Type B pancreatic cell (in vitro differentiated cells): Measurements from ENCODE around the gene DAB2IP. TPM values are rescaled to one million over a fixed set of nuclear protein-coding genes. Genes with fewer than 3 reads are reported as not detected.

Experiments used
- DNase-seq: peaks from one replicate; pipeline ENCODE4 v3.0.0; 2021; ENCODE audit warnings: mixed read lengths; ENCODE audit not compliant: unreplicated experiment; ENCODE audit errors: extremely low spot score
- H3K27ac Mint-ChIP-seq: 2 replicates; pipeline ENCODE4 v1.8.0; 2021; ENCODE audit warnings: mild to moderate bottlenecking, mixed read lengths
- H3K27me3 Mint-ChIP-seq: 2 replicates; pipeline ENCODE4 v1.8.0; 2021; ENCODE audit warnings: mixed read lengths
- H3K36me3 Mint-ChIP-seq: 2 replicates; pipeline ENCODE4 v1.8.0; 2021; ENCODE audit warnings: mixed read lengths
- H3K4me1 Mint-ChIP-seq: one replicate; pipeline ENCODE4 v1.8.0; 2021; ENCODE audit warnings: mixed read lengths; ENCODE audit not compliant: unreplicated experiment
- H3K4me3 Mint-ChIP-seq: 2 replicates; pipeline ENCODE4 v1.8.0; 2021; ENCODE audit warnings: mild to moderate bottlenecking, mixed read lengths
- H3K9me3 Mint-ChIP-seq: 2 replicates; pipeline ENCODE4 v1.8.0; 2021; ENCODE audit warnings: mixed read lengths
- CTCF ChIP-seq: fragments of 200-600 bp; sonication (generic); conservative IDR thresholded peaks from 2 replicates; pipeline ENCODE4 v1.5.0; 2021; ENCODE audit warnings: antibody characterized with exemption, mild to moderate bottlenecking
- total RNA-seq: library from RNA; stranded (reverse); gene quantifications from 2 replicates; pipeline ENCODE4 v1.2.1, GENCODE V29; 2021; ENCODE audit warnings: low replicate concordance

Gene DAB2IP
- total RNA-seq, 1 donor from 2014 or later: 57.2 TPM

DNA sequence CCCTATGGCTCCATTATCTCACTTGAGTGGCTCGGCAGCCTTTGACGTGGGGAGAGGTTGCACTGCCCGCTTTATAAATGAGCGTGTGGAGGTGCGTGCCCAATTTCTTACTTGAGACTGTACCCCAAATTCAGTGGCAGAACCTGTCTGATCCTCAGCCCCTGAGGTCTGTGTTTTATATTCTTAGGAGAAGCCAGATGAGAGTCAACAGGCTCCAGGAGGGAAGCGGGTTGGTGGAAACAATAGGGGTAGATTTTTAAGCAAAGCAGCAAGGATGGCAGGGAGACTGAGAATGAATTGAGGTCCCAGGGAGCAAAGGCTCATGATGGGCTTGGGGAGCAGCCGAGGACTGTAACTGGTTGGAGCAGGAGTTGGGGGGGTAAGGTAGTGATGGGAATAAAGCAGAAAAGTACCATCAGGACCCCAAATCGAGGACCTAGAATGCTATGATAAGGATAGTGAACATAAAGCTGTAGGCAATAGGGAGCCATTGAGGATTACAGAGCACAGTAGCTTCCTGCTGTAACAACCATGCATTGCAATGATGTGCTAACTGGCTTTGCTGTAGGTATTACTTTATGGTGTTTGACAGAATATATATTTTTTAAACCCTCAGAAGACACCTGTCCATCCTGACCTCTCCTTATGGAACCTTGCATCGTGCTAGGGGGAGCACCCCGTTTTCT lies 43.1 kb upstream of the DAB2IP start:
- Mint-ChIP-seq H3K36me3 (no peaks in the 10 kb centered on the region), H3K4me3 (no peak overlapping the region), H3K9me3 (no peaks in the 10 kb centered on the region), H3K27me3 (peaks cover 3% of the 10 kb centered on the region), H3K27ac (peak overlapping the region; percentile 13), H3K4me1 (peaks cover 40% of the 10 kb centered on the region)
- DNase-seq: no peak
- no peak for TF ChIP-seq CTCF

- H3K9me3 Mint-ChIP-seq: no peaks in the 10 kb centered on the region
Measured at GRCh38 chr9:121609822-121610637, 41.4 kb upstream of the DAB2IP start.

DNA sequence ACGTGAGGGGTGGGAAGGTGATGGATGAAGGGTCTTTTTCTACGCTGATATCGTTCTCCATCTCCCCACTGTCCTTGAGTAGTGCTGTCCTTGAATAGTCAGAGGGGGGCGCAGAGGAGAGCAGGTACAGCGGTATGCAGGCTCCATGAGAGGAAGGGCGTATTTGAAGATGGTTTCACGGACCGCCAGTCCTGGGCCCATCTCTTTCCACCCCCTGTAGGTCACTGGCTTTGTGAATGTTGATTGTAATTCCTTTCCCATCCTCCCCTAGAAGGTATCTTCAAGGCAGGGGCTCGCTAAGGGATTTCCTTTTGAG lies 40.8 kb upstream of the DAB2IP start:
- no peaks in the 10 kb centered on the region for H3K36me3 Mint-ChIP-seq
- no peak for DNase-seq

More at GRCh38 chr9:121609822-121610637, 41.4 kb upstream of the DAB2IP start:
- H3K36me3 Mint-ChIP-seq: no peaks in the 10 kb centered on the region
- no peak for TF ChIP-seq CTCF
- H3K4me3 Mint-ChIP-seq: no peak overlapping the region
- H3K27ac Mint-ChIP-seq: peak overlapping the region; percentile 31
- peaks cover 32% of the 10 kb centered on the region for H3K4me1 Mint-ChIP-seq
- no peak for DNase-seq
- H3K27me3 Mint-ChIP-seq: peaks cover 3% of the 10 kb centered on the region

DNA sequence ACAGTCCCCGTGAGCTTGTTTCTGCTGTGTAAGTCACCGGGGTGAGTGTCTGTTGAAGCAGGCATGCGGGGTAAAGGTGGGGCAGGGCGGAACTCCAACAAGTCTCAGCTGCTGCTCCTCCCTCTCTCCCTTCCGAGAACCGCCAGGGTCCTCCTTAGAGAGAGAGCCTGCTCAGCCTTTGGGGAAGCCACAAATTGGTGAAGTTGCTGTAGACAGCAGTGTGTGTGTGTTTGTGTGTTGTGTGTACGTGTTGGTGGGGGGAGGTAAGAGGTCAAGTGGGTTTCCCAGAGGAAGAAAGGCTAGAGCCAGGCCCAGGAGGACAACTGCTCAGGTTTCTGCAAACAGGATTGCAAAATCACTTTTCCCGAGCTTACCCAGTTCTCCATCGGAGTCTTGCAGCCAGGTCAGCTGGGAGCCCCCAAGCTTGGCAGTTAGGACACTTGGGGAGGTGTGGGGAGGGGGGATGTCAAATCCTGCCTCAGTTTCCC lies 38.9 kb upstream of the DAB2IP start:
- Mint-ChIP-seq H3K4me3 (peak overlapping the region; percentile 65), H3K4me1 (peaks cover 35% of the 10 kb centered on the region), H3K27me3 (peaks cover 7% of the 10 kb centered on the region), H3K9me3 (no peaks in the 10 kb centered on the region), H3K27ac (peak overlapping the region; percentile 64), H3K36me3 (no peaks in the 10 kb centered on the region)
- no peak for TF ChIP-seq CTCF
- no peak for DNase-seq

More for the DNA sequence above, 40.8 kb upstream of the DAB2IP start:
- H3K4me3 Mint-ChIP-seq: no peak overlapping the region
- no peaks in the 10 kb centered on the region for H3K9me3 Mint-ChIP-seq
- peak overlapping the region; percentile 31 for H3K27ac Mint-ChIP-seq
- peaks cover 32% of the 10 kb centered on the region for H3K4me1 Mint-ChIP-seq
- TF ChIP-seq CTCF: no peak
- H3K27me3 Mint-ChIP-seq: peaks cover 3% of the 10 kb centered on the region

DNA sequence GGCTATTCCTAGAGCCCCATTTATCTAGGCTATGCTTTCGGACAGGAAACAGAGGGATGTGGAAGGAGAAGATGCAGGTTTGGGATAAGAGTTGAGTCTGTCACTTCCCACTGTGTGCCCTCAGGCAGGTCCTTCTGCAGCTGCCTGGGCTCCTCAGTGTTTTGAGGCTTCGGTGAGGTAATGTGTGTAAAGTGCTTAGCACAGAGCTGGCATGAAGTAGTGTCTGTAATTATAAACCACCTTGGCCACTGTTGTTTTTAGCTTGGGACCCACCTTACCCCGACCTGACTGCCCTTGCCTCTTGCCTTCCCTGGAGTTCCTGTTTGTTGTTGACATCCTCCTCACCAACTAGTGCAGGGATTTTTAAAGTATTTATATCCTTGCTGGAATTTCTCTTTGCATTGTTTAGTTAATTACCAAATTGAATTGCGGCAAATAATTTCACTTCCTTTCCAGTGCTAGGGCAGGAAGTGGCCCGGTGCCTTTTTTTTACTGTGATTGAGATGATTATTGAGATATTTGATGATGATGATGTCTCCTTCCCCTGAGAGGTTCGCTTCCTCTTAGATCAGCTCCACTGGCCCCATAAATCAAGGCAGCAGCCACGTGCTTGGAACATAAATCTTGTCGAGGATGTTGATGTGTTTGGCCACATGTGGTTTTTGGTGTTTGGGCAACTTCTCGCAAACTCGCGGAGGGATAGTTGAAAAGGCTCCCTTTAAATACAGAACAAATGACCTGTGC lies 38.3 kb upstream of the DAB2IP start:
- Mint-ChIP-seq H3K4me3 (peak overlapping the region; percentile 13), H3K36me3 (no peaks in the 10 kb centered on the region), H3K4me1 (peaks cover 29% of the 10 kb centered on the region), H3K9me3 (no peaks in the 10 kb centered on the region), H3K27ac (no peak overlapping the region), H3K27me3 (peaks cover 5% of the 10 kb centered on the region)
- DNase-seq: no peak
- no peak for TF ChIP-seq CTCF
